ENCODE measurements around the gene TENT5C.

Gene TENT5C

GRCh38 chr1:117663156-117663902 lies 57.5 kb downstream of the TENT5C start:
- DNase-seq (ENCODE audit: low read depth) = no peak
- H3K4me3 ChIP-seq (ENCODE audit: low read depth, low read length) = no peak overlapping the region
- TF ChIP-seq CTCF (conservative IDR thresholded peaks at IDR 0.05; ENCODE audit: low read depth, low read length) = no peak

GRCh38 chr1:117664314-117664713 lies 58.5 kb downstream of the TENT5C start:
- no peak for DNase-seq (ENCODE audit: low read depth)
- no peak for TF ChIP-seq CTCF (conservative IDR thresholded peaks at IDR 0.05; ENCODE audit: low read depth, low read length)
- H3K4me3 ChIP-seq (ENCODE audit: low read depth, low read length) = no peak overlapping the region

- no peak for DNase-seq (ENCODE audit: low read depth)
- no peak overlapping the region for H3K4me3 ChIP-seq (ENCODE audit: low read depth, low read length)
- no peak for TF ChIP-seq CTCF (conservative IDR thresholded peaks at IDR 0.05; ENCODE audit: low read depth, low read length)
Observed at GRCh38 chr1:117665556-117666270, 59.9 kb downstream of the TENT5C start.

GRCh38 chr1:117669572-117669971 lies 63.7 kb downstream of the TENT5C start:
- H3K4me3 ChIP-seq (ENCODE audit: low read depth, low read length) = no peak overlapping the region
- DNase-seq (ENCODE audit: low read depth) = no peak
- TF ChIP-seq CTCF (conservative IDR thresholded peaks at IDR 0.05; ENCODE audit: low read depth, low read length) = no peak

GRCh38 chr1:117670976-117671780 lies 65.3 kb downstream of the TENT5C start:
- no peak for TF ChIP-seq CTCF (conservative IDR thresholded peaks at IDR 0.05; ENCODE audit: low read depth, low read length)
- no peak for DNase-seq (ENCODE audit: low read depth)
- no peak overlapping the region for H3K4me3 ChIP-seq (ENCODE audit: low read depth, low read length)

GRCh38 chr1:117671781-117672501 lies 66.1 kb downstream of the TENT5C start:
- no peak overlapping the region for H3K4me3 ChIP-seq (ENCODE audit: low read depth, low read length)
- peak; percentile 41 for TF ChIP-seq CTCF (conservative IDR thresholded peaks at IDR 0.05; ENCODE audit: low read depth, low read length)
- peak; percentile 46 for DNase-seq (ENCODE audit: low read depth)
